Measurements from ENCODE around the gene DCAKD. TPM values are rescaled to one million over a fixed set of nuclear protein-coding genes. Genes with fewer than 3 reads are reported as not detected.
"Not testable (repeated sequence)": the region's sequence is repeated elsewhere in the genome, so short reads cannot be mapped to it uniquely, and the experiment has no call there.

Gene DCAKD
- total RNA-seq, 1 donor, result 52.2 TPM

- DNase-seq (ENCODE audit: low read depth), result peak; percentile 33
Measured at GRCh38 chr17:45052052-45052772, 780 bp upstream of the DCAKD start.

GRCh38 chr17:45051720-45052051 is 254 bp upstream of the DCAKD start:
- peak overlapping the region; percentile 70 for H3K4me3 ChIP-seq (ENCODE audit: low read depth, low read length)
- DNase-seq (ENCODE audit: low read depth), result not testable (repeated sequence)

More at GRCh38 chr17:45052052-45052772, 780 bp upstream of the DCAKD start:
- H3K4me3 ChIP-seq (ENCODE audit: low read depth, low read length), result peak overlapping the region; percentile 70
- TF ChIP-seq CTCF (IDR thresholded peaks at IDR 0.05; ENCODE audit: insufficient read depth, low read depth, low read length), result no peak

GRCh38 chr17:45050481-45051059 is 862 bp downstream of the DCAKD start:
- peak overlapping the region; percentile 77 for H3K4me3 ChIP-seq (ENCODE audit: low read depth, low read length)
- TF ChIP-seq CTCF (IDR thresholded peaks at IDR 0.05; ENCODE audit: insufficient read depth, low read depth, low read length), result no peak
- DNase-seq (ENCODE audit: low read depth), result peak; percentile 31

GRCh38 chr17:45048795-45049563 is 2.5 kb downstream of the DCAKD start:
- peak; percentile 40 for TF ChIP-seq CTCF (IDR thresholded peaks at IDR 0.05; ENCODE audit: insufficient read depth, low read depth, low read length)
- DNase-seq (ENCODE audit: low read depth), result no peak
- H3K4me3 ChIP-seq (ENCODE audit: low read depth, low read length), result no peak overlapping the region

GRCh38 chr17:45046537-45047125 is 4.8 kb downstream of the DCAKD start:
- DNase-seq (ENCODE audit: low read depth), result no peak
- TF ChIP-seq CTCF (IDR thresholded peaks at IDR 0.05; ENCODE audit: insufficient read depth, low read depth, low read length), result no peak
- H3K4me3 ChIP-seq (ENCODE audit: low read depth, low read length), result no peak overlapping the region

- TF ChIP-seq CTCF (IDR thresholded peaks at IDR 0.05; ENCODE audit: insufficient read depth, low read depth, low read length), result no peak
- no peak overlapping the region for H3K4me3 ChIP-seq (ENCODE audit: low read depth, low read length)
- no peak for DNase-seq (ENCODE audit: low read depth)
Measured at GRCh38 chr17:45043813-45044540, 7.5 kb downstream of the DCAKD start.
